ENCODE measurements around the gene MYO15B.

- TF ChIP-seq, protein P1, sequence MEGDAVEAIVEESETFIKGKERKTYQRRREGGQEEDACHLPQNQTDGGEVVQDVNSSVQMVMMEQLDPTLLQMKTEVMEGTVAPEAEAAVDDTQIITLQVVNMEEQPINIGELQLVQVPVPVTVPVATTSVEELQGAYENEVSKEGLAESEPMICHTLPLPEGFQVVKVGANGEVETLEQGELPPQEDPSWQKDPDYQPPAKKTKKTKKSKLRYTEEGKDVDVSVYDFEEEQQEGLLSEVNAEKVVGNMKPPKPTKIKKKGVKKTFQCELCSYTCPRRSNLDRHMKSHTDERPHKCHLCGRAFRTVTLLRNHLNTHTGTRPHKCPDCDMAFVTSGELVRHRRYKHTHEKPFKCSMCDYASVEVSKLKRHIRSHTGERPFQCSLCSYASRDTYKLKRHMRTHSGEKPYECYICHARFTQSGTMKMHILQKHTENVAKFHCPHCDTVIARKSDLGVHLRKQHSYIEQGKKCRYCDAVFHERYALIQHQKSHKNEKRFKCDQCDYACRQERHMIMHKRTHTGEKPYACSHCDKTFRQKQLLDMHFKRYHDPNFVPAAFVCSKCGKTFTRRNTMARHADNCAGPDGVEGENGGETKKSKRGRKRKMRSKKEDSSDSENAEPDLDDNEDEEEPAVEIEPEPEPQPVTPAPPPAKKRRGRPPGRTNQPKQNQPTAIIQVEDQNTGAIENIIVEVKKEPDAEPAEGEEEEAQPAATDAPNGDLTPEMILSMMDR (IDR thresholded peaks at IDR 0.05; ENCODE audit: low read length), result no peak
- TF ChIP-seq EZH2 (IDR thresholded peaks at IDR 0.05; ENCODE audit: borderline replicate concordance, low read length), result no peak
Measured at GRCh38 chr17:75539967-75540729, 47.5 kb upstream of the MYO15B start.
